B cell (primary cell): ENCODE data around the gene LIN9. TPM values are rescaled to one million over a fixed set of nuclear protein-coding genes. Genes with fewer than 3 reads are reported as not detected.

Experiments
- ATAC-seq: fragments of 200-7000 bp; cut with Tn5 transposase; one replicate; pipeline ENCODE4 v1.10.0; 2021; ENCODE audit warnings: low read depth, mild to moderate bottlenecking, moderate number of reproducible peaks, moderate library complexity
- CTCF ChIA-PET: fragments of 350-600 bp; sonication (Branson Sonifier 250); formaldehyde crosslinking; loops from one replicate; lab custom pipeline; 2021; ENCODE audit warnings: antibody characterized with exemption, inconsistent platforms; lab: Charles Lee
- POLR2A ChIA-PET: fragments of 350-600 bp; sonication (Branson Sonifier 250); formaldehyde crosslinking; loops from one replicate; lab custom pipeline; 2021; ENCODE audit warnings: antibody characterized with exemption; lab: Charles Lee
- DNase-seq: peaks from one replicate; pipeline ENCODE4 v3.0.0; 2013
- H2AFZ ChIP-seq: 2 replicates; pipeline ENCODE4 v1.6.1; 2012; ENCODE audit warnings: mild to moderate bottlenecking, low read depth, low read length; ENCODE audit not compliant: insufficient read depth, poor library complexity, severe bottlenecking
- H3K27ac ChIP-seq, 2 donors: 1 replicate in 1 of 2; 2 replicates in 1 of 2; pipeline ENCODE4 v1.5.1; 2012 to 2013; ENCODE audit warnings: low read length in 2 of 2, mild to moderate bottlenecking in 2 of 2, moderate library complexity in 1 of 2
- H3K27me3 ChIP-seq, 4 experiments: fragments of 200-600 bp in 1 of 4; sonication (generic) in 1 of 4; replicated peaks in 1 of 4; 1 replicate in 2 of 4; 2 replicates in 2 of 4; pipeline versions ENCODE4 v1.6.1 to v1.7.0; 2013 to 2016; ENCODE audit warnings: low read length in 3 of 4, mild to moderate bottlenecking in 2 of 4, mixed read lengths in 1 of 4, moderate library complexity in 1 of 4; ENCODE audit not compliant: insufficient read depth in 4 of 4, control insufficient read depth in 3 of 4; ENCODE audit errors: control extremely low read depth in 1 of 4
- H3K36me3 ChIP-seq, 2 experiments: replicated peaks in 1 of 2; 1 replicate in 1 of 2; 2 replicates in 1 of 2; pipeline versions ENCODE4 v1.6.1 to v1.7.1; 2013; ENCODE audit warnings: low read length in 1 of 2; ENCODE audit not compliant: insufficient read depth in 2 of 2, control insufficient read depth in 1 of 2; ENCODE audit errors: control extremely low read depth in 1 of 2, extremely low read depth in 1 of 2
- H3K4me1 ChIP-seq, 2 donors: fragments of 200-600 bp in 1 of 2; sonication (generic) in 1 of 2; 1 replicate in 1 of 2; 2 replicates in 1 of 2; pipeline versions ENCODE4 v1.5.1 to v1.6.1; 2013 to 2017; ENCODE audit warnings: low read length in 2 of 2; ENCODE audit not compliant: control insufficient read depth in 2 of 2, insufficient read depth in 2 of 2
- H3K4me2 ChIP-seq: replicated peaks from 2 replicates; pipeline ENCODE3; 2012; ENCODE audit warnings: mild to moderate bottlenecking, low read depth, low read length; ENCODE audit not compliant: poor library complexity, severe bottlenecking
- H3K4me3 ChIP-seq, 5 experiments: fragments of 200-600 bp in 1 of 5; sonication (generic) in 1 of 5; 1 replicate in 3 of 5; 2 replicates in 2 of 5; pipeline versions ENCODE4 v1.5.1 to v1.7.0; 2011 to 2016; ENCODE audit warnings: low read length in 4 of 5, mild to moderate bottlenecking in 4 of 5, low read depth in 2 of 5, control low read depth in 1 of 5, moderate library complexity in 1 of 5; ENCODE audit not compliant: insufficient read depth in 1 of 5; ENCODE audit errors: control extremely low read depth in 1 of 5, extremely low read depth in 1 of 5
- H3K79me2 ChIP-seq: fragments of 200-600 bp; sonication (generic); one replicate; pipeline ENCODE4 v1.6.0; 2016; ENCODE audit warnings: low read length; ENCODE audit not compliant: control insufficient read depth, insufficient read depth
- H3K9ac ChIP-seq: fragments of 200-600 bp; sonication (generic); 2 replicates; pipeline ENCODE4 v1.6.1; 2017; ENCODE audit warnings: mild to moderate bottlenecking, low read length, moderate library complexity
- H3K9me3 ChIP-seq, 3 donors: one replicate each; pipeline versions ENCODE4 v1.6.1 to v1.7.1; 2013; ENCODE audit warnings: low read length in 2 of 3; ENCODE audit not compliant: control insufficient read depth in 2 of 3, insufficient read depth in 1 of 3; ENCODE audit errors: control extremely low read depth in 1 of 3
- H4K20me1 ChIP-seq: 2 replicates; pipeline ENCODE4 v1.6.0; 2012; ENCODE audit warnings: mild to moderate bottlenecking, low read length; ENCODE audit not compliant: insufficient read depth, control insufficient read depth, poor library complexity, severe bottlenecking
- H3K27ac Mint-ChIP-seq: one replicate; pipeline ENCODE4 v1.8.0; 2021; ENCODE audit warnings: mixed read lengths
- H3K27me3 Mint-ChIP-seq: one replicate; pipeline ENCODE4 v1.8.0; 2021; ENCODE audit warnings: mixed read lengths
- H3K4me1 Mint-ChIP-seq: one replicate; pipeline ENCODE4 v1.8.0; 2021; ENCODE audit warnings: mixed read lengths
- H3K4me3 Mint-ChIP-seq: one replicate; pipeline ENCODE4 v1.8.0; 2021; ENCODE audit warnings: mixed read lengths
- H3K9me3 Mint-ChIP-seq: one replicate; pipeline ENCODE4 v1.8.0; 2022; ENCODE audit warnings: mixed read lengths; ENCODE audit not compliant: insufficient read depth
- EZH2 ChIP-seq: IDR thresholded peaks from 2 replicates; pipeline ENCODE4 v1.6.1; 2012; ENCODE audit warnings: borderline replicate concordance, low read depth, mild to moderate bottlenecking, moderate library complexity, low read length; ENCODE audit not compliant: insufficient read depth, poor library complexity, severe bottlenecking
- WGBS: methylation state at CpG from one replicate; pipeline ENCODE4 v1.1.5; 2013; ENCODE audit warnings: missing lambda C conversion rate; ENCODE audit not compliant: insufficient coverage; 5-methylcytosine and 5-hydroxymethylcytosine counted together
- intact Hi-C: fragments of 100-400 bp; cut with micrococcal nuclease; formaldehyde crosslinking; loops from one replicate; pipeline ENCODE4 v1.10.0; 2022
- polyA plus RNA-seq: library from polyadenylated mRNA; depleted of rRNA; stranded (reverse); fragments of >200 nt; gene quantifications from 2 replicates; pipeline ENCODE4 v1.2.3, GENCODE V29; 2012
- total RNA-seq, 2 donors: library from RNA; stranded (reverse); fragments of 120-200 nt in 1 of 2; gene quantifications; 1 replicate in 1 of 2; 2 replicates in 1 of 2; pipeline versions ENCODE4 v1.2.3 to v1.2.4, GENCODE V29; 2013 to 2022
- TF ChIP-seq, protein P1 (sequence below): fragments of 200-600 bp; IDR thresholded peaks from one replicate; pipeline ENCODE4 v1.8.0; 2022; ENCODE audit warnings: antibody characterized with exemption, mild to moderate bottlenecking

LIN9 gene
- total and polyA plus RNA-seq, 2 donors (not counting 1 experiment from before 2014, with no cell fraction given) = 1.7 to 6.7 TPM

DNA sequence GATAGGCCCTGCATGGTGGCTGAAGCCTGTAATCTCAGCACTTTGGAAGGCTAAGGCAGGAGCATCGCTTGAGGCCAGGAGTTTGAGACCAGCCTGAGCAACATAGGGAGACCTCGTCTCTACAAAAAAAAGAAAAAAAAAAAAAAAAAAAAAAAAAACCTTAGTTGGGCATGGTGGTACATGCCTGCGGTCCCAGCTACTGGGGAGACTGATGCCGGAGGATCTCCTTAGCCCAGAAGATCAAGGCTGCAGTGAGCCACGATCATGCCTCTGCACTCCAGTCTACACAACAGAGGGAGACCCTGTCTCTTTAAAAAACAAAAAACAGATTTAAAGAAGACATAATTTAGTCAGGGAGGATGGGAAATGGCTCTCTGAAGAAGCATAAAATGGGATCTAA is 3.8 kb downstream of the LIN9 start:
- no peak overlapping the region for H3K27ac Mint-ChIP-seq
- peaks cover 0 to 2% of the 10 kb centered on the region in 2 experiments for H3K36me3 ChIP-seq
- H4K20me1 ChIP-seq = no peaks in the 10 kb centered on the region
- peaks cover 0 to 7% (median 2%) of the 10 kb centered on the region in 4 experiments for H3K27me3 ChIP-seq
- ATAC-seq (no peak), DNase-seq (no peak)
- intact Hi-C loops = loop anchor here (5.0 kb wide), 1 partner anchor 193 kb away; no protein-coding TSS in a partner anchor
- peaks cover 12 to 14% of the 10 kb centered on the region in 2 donors for H3K4me1 ChIP-seq
- H3K4me1 Mint-ChIP-seq = peaks cover 21% of the 10 kb centered on the region
- no peak overlapping the region for H3K4me3 Mint-ChIP-seq
- peaks cover 71% of the 10 kb centered on the region for H3K79me2 ChIP-seq
- H3K27me3 Mint-ChIP-seq = peaks cover 5% of the 10 kb centered on the region
- H3K9ac ChIP-seq = no peak overlapping the region
- H3K9me3 ChIP-seq = no peaks in the 10 kb centered on the region
- no peaks in the 10 kb centered on the region for H3K9me3 Mint-ChIP-seq
- no peak overlapping the region for H3K4me3 ChIP-seq
- H2AFZ ChIP-seq = no peak overlapping the region
- WGBS = no CpG with 5 or more reads among the region's 5 CpGs
- POLR2A ChIA-PET = no interaction called here
- CTCF ChIA-PET = interaction anchor here (1.7 to 2.2 kb wide), 2 partner anchors 27 to 108 kb away, joined by 7 read pairs; no protein-coding TSS in a partner anchor
- no peak overlapping the region for H3K27ac ChIP-seq
- no peak for TF ChIP-seq EZH2
- TF ChIP-seq, protein P1, sequence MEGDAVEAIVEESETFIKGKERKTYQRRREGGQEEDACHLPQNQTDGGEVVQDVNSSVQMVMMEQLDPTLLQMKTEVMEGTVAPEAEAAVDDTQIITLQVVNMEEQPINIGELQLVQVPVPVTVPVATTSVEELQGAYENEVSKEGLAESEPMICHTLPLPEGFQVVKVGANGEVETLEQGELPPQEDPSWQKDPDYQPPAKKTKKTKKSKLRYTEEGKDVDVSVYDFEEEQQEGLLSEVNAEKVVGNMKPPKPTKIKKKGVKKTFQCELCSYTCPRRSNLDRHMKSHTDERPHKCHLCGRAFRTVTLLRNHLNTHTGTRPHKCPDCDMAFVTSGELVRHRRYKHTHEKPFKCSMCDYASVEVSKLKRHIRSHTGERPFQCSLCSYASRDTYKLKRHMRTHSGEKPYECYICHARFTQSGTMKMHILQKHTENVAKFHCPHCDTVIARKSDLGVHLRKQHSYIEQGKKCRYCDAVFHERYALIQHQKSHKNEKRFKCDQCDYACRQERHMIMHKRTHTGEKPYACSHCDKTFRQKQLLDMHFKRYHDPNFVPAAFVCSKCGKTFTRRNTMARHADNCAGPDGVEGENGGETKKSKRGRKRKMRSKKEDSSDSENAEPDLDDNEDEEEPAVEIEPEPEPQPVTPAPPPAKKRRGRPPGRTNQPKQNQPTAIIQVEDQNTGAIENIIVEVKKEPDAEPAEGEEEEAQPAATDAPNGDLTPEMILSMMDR = no peak
- no peak overlapping the region for H3K4me2 ChIP-seq

DNA sequence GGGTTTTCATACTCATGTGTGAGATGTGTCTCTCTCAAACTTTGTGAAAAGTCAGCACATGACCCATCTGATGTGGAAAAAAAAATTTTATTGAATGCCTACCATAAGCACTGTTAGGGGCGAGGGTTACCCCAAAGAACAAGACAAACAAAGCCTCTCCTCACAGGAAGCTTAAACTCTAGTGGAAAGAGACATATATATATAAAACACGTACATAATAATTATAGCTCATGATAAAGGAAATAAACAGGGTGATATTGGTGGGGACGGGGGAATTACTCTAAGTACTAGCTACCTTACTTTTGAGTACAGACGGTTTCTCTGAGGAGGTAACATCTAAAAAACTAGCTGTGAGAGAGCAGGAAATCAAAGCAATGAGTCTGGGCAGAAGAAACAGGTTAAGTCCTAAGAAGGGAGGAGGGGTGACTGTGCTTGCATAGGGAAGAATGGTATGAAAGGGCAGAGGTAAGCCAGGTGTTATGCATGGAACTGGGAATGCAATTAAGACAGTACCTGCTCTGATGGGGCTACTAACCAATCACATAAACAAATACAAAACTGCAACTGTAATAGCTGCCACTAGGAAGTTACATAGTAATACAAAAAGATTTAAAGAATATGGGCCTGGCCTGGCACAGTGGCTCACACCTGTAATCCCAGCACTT is 4.5 kb downstream of the LIN9 start:
- no peak overlapping the region for H3K27ac Mint-ChIP-seq
- no peaks in the 10 kb centered on the region for H3K27me3 Mint-ChIP-seq
- TF ChIP-seq EZH2 = no peak
- TF ChIP-seq, protein P1 = no peak
- H3K4me1 Mint-ChIP-seq = peaks cover 16% of the 10 kb centered on the region
- no peak overlapping the region for H3K4me3 Mint-ChIP-seq
- H3K9me3 ChIP-seq = no peaks in the 10 kb centered on the region
- no peak overlapping the region for H3K4me3 ChIP-seq
- peaks cover 0 to 5% of the 10 kb centered on the region in 2 experiments for H3K36me3 ChIP-seq
- DNase-seq (no peak), ATAC-seq (no peak)
- H3K4me1 ChIP-seq = peaks cover 7 to 8% of the 10 kb centered on the region in 2 donors
- peaks cover 79% of the 10 kb centered on the region for H3K79me2 ChIP-seq
- no peak overlapping the region for H2AFZ ChIP-seq
- no peak overlapping the region for H3K4me2 ChIP-seq
- ChIA-PET POLR2A (no interaction called here), CTCF (interaction anchor here (0.8 to 1.7 kb wide), 2 partner anchors 103 to 107 kb away, joined by 3 to 7 read pairs; no protein-coding TSS in a partner anchor)
- no peaks in the 10 kb centered on the region for H4K20me1 ChIP-seq
- intact Hi-C loops = no loop called here
- no peak overlapping the region for H3K9ac ChIP-seq
- peaks cover 0 to 1% (median under 1%) of the 10 kb centered on the region in 4 experiments for H3K27me3 ChIP-seq
- no peak overlapping the region for H3K27ac ChIP-seq
- no CpG with 5 or more reads among the region's 4 CpGs for WGBS
- no peaks in the 10 kb centered on the region for H3K9me3 Mint-ChIP-seq
